HG03060 (cell line): ENCODE measurements around the gene PTPN23.
"Not testable (repeated sequence)": the region's sequence is repeated elsewhere in the genome, so short reads cannot be mapped to it uniquely, and the experiment has no call there.

Experiments used
- ATAC-seq: cut with Tn5 transposase; IDR thresholded peaks from one replicate; pipeline ENCODE4 v1.9.1; 2021; ENCODE audit warnings: low read depth, moderate number of reproducible peaks; ENCODE audit not compliant: unreplicated experiment

Gene PTPN23

DNA sequence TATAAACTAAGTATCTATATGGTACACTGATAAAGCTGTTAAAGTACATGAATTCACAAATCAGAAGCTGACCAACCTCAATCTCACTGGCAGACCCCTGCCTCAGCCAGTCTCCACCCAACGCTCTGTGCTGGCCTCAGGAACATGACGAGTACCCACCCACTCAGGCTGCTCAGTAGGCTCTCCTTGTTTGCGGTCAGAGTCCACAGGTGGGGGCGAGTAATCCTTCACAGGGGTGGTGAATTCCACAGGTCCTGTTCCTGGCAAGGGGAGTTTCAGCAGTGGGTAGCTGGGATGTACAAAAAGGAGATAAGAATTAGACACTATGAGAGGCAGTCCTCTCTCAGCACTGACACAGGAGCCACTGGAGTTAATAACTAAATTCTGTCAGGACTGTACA is 54.0 kb downstream of the PTPN23 start:
- no peak for ATAC-seq

DNA sequence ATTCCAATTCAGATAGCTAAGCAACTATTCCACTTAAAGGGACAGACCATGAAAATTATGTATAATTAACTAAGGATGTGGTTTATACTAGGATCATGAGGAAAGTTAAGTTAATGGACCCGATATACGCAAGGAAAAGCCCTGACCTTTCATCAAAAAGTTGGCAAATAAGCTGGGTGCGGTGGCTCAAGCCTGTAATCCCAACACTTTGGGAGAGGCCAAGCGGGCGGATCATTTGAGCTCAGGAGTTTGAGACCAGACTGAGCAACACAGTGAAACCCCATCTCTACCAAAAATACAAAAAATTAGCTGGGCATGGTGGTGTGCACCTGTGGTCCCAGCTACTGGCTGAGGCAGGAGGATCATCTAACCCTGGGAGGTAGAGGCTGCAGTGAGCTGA is 55.4 kb downstream of the PTPN23 start:
- ATAC-seq, result no peak

DNA sequence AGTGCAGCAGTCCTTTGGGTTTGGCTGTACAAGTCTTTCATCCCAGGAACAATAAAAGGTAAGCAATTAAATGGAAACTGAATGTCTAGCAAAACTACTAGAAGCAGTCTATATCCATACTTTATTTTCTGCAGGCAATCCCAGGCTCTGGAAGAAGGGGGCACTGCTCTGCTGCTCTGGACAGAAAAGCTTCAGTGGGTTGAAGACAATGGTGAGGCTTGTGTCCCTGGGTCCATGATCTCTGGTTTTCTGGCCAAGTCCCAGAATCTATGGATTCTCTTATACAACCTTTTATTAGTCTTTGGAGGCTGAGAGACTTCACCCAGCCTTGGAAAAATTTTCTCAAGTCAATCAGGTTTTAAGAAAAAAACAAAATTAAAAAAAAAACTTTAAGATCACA is 59.3 kb downstream of the PTPN23 start:
- ATAC-seq, result no peak

DNA sequence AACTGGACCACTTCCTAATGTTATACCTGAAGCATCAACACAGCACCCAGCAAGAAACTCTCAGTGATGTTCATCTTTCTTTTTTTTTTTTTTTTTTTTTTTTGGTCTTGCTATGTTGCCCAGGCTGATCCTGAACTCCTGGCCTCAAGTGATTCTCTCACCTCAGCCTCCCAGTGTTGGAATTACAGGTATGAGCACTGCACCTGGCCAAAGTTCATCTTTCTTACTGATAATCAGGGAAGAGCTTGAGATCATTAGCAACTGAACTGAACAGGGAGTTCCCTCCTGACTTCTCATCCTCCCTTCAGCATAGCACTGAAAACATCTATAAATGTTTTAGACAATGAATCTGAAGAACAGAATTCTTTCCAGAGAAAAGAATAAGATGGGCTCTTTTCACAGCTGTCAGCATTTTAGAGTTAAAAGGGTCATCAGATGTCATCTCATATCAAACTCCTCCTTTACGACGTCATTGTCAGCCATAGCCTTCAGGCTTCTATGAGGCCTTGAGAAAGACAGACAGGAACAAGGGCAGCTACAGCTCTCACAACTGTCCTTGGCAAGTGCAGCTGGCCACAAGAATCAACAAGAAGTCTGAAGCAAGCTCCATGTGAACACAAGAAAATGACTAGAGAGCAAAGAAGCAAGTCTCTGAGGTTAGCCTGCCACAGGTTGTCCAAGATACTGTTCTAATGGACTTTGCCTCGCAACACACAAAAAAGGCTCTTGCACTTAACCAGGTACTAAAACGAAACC is 61.2 kb downstream of the PTPN23 start:
- no peak for ATAC-seq

DNA sequence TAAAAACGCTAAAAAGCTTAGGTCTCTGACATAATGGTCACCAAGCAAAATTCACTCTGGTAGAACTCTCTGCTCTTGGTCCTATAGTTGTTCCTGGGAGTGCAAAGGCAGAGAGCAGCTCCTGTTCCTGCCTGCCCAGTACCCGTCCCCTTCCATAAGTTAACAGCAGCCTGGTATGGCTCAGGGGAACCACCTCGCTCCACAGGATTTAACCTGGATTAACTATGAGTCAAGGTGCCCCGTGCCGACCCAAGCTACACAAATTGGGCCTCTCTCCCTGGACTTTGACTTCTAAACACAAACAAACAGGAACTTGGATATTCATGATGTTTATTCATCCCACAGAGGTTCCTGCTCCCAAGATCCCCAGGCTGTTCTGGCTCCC is 62.8 kb downstream of the PTPN23 start:
- ATAC-seq, result no peak

DNA sequence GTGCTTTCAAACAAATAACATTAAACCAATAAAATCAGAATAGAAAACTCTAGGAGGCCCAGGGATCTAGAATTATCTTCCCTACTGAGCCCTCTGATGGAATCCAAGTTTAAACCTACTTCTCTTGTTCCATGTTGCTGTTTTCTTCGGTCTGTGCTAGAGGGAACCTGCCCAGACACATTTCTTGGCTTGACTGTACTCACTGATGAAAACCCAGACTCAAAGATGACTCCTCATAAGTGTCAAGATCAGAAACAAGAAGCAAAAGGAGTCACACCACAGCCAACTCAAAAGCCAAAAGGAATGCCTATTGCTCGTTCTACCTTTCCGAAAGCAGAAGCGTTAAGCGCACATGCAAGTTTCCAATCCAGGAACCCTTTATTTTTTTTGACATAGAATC is 63.3 kb downstream of the PTPN23 start:
- no peak for ATAC-seq

DNA sequence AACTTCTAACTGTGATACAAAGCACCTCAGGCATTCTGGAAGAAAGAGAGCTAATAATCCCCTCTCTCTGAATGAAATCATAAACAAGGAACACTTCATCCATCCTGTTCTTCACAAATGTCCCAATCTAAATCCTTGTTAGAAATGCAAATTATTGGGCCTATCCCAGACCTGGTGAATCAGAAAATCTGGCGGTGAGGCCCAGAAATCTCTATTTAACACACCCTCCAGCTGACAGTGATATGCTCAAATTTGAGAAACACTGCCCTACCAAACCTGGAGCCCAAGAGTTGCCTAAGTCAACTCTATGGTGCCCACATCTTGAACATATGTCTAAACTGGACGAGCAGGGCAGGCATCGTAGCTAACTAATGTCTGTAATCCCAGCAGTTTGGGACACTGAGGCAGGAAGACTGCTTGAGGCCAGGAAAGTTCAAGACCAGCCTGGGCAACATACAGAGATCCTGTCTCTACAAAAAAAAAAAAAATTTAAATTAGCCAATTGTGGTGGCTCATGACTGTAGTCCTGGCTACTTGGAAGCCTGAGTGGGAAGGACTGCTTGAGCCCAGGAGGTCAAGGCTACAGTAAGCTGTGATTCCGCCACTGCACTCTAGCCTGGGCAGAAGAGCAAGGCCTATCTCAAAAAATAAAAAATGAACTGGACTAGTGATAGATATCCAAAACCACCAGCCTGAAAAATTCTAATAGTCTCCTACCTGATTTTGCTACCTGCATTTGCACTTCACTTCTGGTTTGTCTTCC is 71.8 kb downstream of the PTPN23 start:
- ATAC-seq, result no peak

DNA sequence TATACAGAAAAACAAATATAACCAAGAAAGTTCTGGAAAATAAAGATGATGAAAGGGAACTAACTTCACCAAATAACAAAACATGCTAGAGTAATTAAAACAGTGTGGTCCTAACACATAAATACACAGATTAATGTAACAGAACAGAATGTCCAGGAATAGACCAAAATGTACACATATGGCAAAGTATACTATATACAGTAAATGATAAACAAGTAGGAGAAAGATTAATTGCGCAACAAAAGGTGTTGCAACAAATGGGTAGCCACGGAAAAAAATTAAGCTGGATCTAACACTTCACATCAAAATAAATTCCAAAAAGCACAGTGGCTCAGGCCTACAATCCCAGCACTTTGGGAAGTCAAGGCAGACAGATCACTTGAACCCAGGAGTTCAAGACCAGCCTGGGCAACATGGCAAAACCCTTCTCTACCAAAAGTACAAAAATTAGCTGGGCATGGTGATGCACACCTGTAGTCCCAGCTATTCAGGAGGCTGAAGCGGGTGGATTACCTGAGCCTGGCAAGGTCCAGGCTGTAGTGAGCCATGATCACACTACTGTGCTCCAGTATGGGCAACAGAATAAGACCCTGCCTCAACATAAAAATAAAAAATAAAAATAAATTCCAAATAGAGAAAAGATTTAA is 75.1 kb downstream of the PTPN23 start:
- no peak for ATAC-seq

DNA sequence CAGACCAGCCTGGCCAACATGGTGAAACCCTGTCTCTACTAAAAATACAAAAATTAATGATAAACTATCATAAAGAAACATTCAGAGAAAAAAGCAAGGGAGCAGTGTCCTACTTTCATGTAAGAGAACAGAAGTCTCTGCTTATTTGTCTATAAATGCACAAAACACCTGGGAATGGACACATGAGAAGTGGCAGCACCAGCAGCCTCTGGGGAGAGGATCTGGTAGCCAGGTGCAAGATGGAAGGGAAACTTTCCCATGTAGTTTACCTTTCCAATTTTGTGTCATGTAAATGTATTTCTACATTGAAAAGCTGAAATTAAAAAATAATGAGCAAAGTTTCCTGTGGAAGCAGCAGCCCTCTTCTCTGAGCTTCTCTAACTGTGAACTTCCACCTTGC is 76.2 kb downstream of the PTPN23 start:
- ATAC-seq, result no peak

DNA sequence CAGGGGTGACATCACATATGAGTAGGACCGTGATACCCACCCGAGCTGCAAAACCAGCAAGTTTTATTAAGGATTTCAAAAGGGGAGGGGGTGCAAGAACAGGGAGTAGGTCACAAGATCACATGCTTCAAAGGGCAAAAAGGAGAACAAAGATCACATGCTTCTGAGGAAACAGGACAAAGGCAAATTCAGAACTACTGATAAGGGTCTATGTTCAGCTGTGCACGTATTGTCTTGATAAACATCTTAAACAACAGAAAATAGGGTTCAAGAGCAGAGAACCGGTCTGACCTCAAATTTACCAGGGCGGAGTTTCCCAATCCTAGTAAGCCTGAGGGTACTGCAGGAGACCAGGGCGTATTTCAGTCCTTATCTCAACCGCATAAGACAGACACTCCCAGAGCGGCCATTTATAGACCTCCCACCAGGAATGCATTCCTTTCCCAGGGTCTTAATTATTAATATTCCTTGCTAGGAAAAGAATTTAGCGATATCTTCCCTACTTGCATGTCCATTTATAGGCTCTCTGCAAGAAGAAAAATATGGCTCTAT is 78.8 kb downstream of the PTPN23 start:
- ATAC-seq, result not testable (repeated sequence)
